NB4 (cell line): Measurements from ENCODE around the gene ENPEP.

Source experiments
- POLR2A ChIP-seq: IDR thresholded peaks from 2 replicates; pipeline ENCODE4 v1.6.1; 2011; ENCODE audit warnings: mild to moderate bottlenecking; ENCODE audit not compliant: insufficient read length; ENCODE audit errors: extremely low read depth
- TF ChIP-seq, protein P1 (sequence below): IDR thresholded peaks from one replicate; pipeline ENCODE4 v1.5.1; 2012; ENCODE audit warnings: low read depth, low read length
- TF ChIP-seq, protein P2 (sequence below): IDR thresholded peaks from 2 replicates; pipeline ENCODE4 v1.6.1; 2011; ENCODE audit warnings: low read depth, low read length

DNA sequence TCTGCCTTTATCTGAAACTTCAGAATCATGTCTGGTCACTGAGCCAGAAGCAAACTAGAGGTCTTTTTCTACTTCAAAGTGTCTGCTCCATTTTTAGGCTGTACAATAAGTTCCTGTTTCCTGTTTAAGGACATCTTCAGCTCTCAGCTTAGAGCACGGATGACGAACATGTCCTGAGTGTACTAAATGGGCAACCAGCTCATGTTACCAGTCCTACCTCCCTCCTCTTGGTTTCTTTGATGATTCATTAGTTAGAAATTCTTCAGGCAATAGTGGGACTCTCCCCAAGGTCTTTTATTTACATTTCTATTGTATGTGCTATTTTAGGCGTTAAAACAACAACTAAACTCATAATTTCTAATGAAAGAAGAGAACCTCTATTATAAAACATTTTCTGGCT lies 58.0 kb downstream of the ENPEP start:
- TF ChIP-seq, protein P1, sequence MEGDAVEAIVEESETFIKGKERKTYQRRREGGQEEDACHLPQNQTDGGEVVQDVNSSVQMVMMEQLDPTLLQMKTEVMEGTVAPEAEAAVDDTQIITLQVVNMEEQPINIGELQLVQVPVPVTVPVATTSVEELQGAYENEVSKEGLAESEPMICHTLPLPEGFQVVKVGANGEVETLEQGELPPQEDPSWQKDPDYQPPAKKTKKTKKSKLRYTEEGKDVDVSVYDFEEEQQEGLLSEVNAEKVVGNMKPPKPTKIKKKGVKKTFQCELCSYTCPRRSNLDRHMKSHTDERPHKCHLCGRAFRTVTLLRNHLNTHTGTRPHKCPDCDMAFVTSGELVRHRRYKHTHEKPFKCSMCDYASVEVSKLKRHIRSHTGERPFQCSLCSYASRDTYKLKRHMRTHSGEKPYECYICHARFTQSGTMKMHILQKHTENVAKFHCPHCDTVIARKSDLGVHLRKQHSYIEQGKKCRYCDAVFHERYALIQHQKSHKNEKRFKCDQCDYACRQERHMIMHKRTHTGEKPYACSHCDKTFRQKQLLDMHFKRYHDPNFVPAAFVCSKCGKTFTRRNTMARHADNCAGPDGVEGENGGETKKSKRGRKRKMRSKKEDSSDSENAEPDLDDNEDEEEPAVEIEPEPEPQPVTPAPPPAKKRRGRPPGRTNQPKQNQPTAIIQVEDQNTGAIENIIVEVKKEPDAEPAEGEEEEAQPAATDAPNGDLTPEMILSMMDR = no peak
- no peak for TF ChIP-seq POLR2A
- TF ChIP-seq, protein P2, sequence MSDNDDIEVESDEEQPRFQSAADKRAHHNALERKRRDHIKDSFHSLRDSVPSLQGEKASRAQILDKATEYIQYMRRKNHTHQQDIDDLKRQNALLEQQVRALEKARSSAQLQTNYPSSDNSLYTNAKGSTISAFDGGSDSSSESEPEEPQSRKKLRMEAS = no peak
